Liver (tissue), 9 donors: ENCODE data around the gene KCNQ5. TPM values are rescaled to one million over a fixed set of nuclear protein-coding genes. Genes with fewer than 3 reads are reported as not detected.

Experiments used
- DNase-seq: peaks from one replicate; pipeline ENCODE4 v3.0.0-alpha.2; 2017; ENCODE audit warnings: low spot score
- H3K27ac ChIP-seq, 2 donors: one replicate each; pipeline ENCODE4 v1.7.0; 2013; ENCODE audit warnings: inconsistent platforms in 2 of 2, low read length in 2 of 2, control low read depth in 1 of 2, low read depth in 1 of 2, mild to moderate bottlenecking in 1 of 2
- H3K27me3 ChIP-seq, 4 donors: one replicate each; pipeline versions ENCODE4 v1.6.1 to v1.7.0; 2013; ENCODE audit warnings: low read length in 3 of 4, inconsistent platforms in 1 of 4, mild to moderate bottlenecking in 1 of 4, moderate library complexity in 1 of 4; ENCODE audit not compliant: control insufficient read depth in 4 of 4, insufficient read depth in 4 of 4
- H3K36me3 ChIP-seq, 4 donors: one replicate each; pipeline versions ENCODE4 v1.6.1 to v1.7.0; 2013; ENCODE audit warnings: low read length in 3 of 4, mild to moderate bottlenecking in 3 of 4, low read depth in 1 of 4, moderate library complexity in 1 of 4; ENCODE audit not compliant: control insufficient read depth in 4 of 4, insufficient read depth in 3 of 4
- H3K4me1 ChIP-seq, 4 donors: one replicate each; pipeline versions ENCODE4 v1.6.1 to v1.7.0; 2013; ENCODE audit warnings: low read length in 3 of 4, mild to moderate bottlenecking in 3 of 4, moderate library complexity in 1 of 4; ENCODE audit not compliant: control insufficient read depth in 4 of 4, insufficient read depth in 4 of 4
- H3K4me3 ChIP-seq, 3 donors: one replicate each; pipeline versions ENCODE4 v1.6.1 to v1.7.0; 2013; ENCODE audit warnings: low read length in 3 of 3, control low read depth in 1 of 3, low read depth in 1 of 3, mild to moderate bottlenecking in 1 of 3
- H3K9ac ChIP-seq, 2 donors: one replicate each; pipeline ENCODE4 v1.7.0; 2013; ENCODE audit warnings: low read length in 2 of 2, mild to moderate bottlenecking in 2 of 2, moderate library complexity in 2 of 2, control low read depth in 1 of 2, low read depth in 1 of 2
- H3K9me3 ChIP-seq, 4 donors: one replicate each; pipeline versions ENCODE4 v1.6.1 to v1.7.0; 2013; ENCODE audit warnings: low read length in 3 of 4; ENCODE audit not compliant: control insufficient read depth in 4 of 4
- EGR1 ChIP-seq, 2 donors: IDR thresholded peaks; 2 replicates each; pipeline ENCODE4 v1.6.1; 2016 to 2018; ENCODE audit warnings: antibody characterized with exemption in 2 of 2, low read depth in 2 of 2
- FOXA2 ChIP-seq: IDR thresholded peaks from 2 replicates; pipeline ENCODE4 v1.6.1; 2016; ENCODE audit warnings: antibody characterized with exemption
- GABPA ChIP-seq, 2 donors: IDR thresholded peaks in 1 of 2; conservative IDR thresholded peaks in 1 of 2; 2 replicates each; pipeline ENCODE4 v1.6.1; 2016; ENCODE audit warnings: antibody characterized with exemption in 2 of 2, mild to moderate bottlenecking in 1 of 2, moderate library complexity in 1 of 2
- HNF4G ChIP-seq: IDR thresholded peaks from 2 replicates; pipeline ENCODE4 v1.6.1; 2016; ENCODE audit warnings: antibody characterized with exemption
- JUND ChIP-seq, 2 donors: IDR thresholded peaks; 2 replicates each; pipeline ENCODE4 v1.6.1; 2016; ENCODE audit warnings: antibody characterized with exemption in 2 of 2
- NR2F2 ChIP-seq: IDR thresholded peaks from 2 replicates; pipeline ENCODE4 v1.6.1; 2016; ENCODE audit warnings: antibody characterized with exemption
- RAD21 ChIP-seq, 2 donors: IDR thresholded peaks; 2 replicates each; pipeline ENCODE4 v1.6.1; 2016; ENCODE audit warnings: antibody characterized with exemption in 2 of 2, mild to moderate bottlenecking in 2 of 2
- TAF1 ChIP-seq: conservative IDR thresholded peaks from 2 replicates; pipeline ENCODE4 v1.6.1; 2016; ENCODE audit warnings: antibody characterized with exemption, mild to moderate bottlenecking
- WGBS: extraction: QIAGEN DNeasy Blood & Tissue Kit; methylation state at CpG from one replicate; pipeline ENCODE4 v1.1.7; 2013; 5-methylcytosine and 5-hydroxymethylcytosine counted together
- polyA plus RNA-seq, 2 donors: library from polyadenylated mRNA; stranded (reverse) in 1 of 2; unstranded in 1 of 2; fragments of 200-250 nt in 1 of 2; fragments of >200 nt in 1 of 2; fragmentation: Nextera tagmentation in 1 of 2; extraction: Ambion mirVana in 1 of 2; gene quantifications; one replicate each; pipeline versions ENCODE4 v1.2.1 to v1.2.3, GENCODE V29; 2013 to 2015
- total RNA-seq, 2 donors: library from RNA; depleted of rRNA; stranded (reverse); fragments of >200 nt; gene quantifications; one replicate each; pipeline ENCODE4 v1.2.3, GENCODE V29; 2014
- TF ChIP-seq, protein P1 (sequence below): IDR thresholded peaks from 2 replicates; pipeline ENCODE4 v1.6.1; 2016; ENCODE audit warnings: antibody characterized with exemption
- TF ChIP-seq, protein P2 (sequence below): IDR thresholded peaks from 2 replicates; pipeline ENCODE4 v1.6.1; 2016; ENCODE audit warnings: antibody characterized with exemption
- TF ChIP-seq, protein P3 (sequence below): IDR thresholded peaks from 2 replicates; pipeline ENCODE4 v1.6.1; 2016; ENCODE audit warnings: antibody characterized with exemption
- TF ChIP-seq, protein P4 (sequence below): fragments of 150-350 bp; IDR thresholded peaks from 2 replicates; pipeline ENCODE4 v1.5.1; 2017; ENCODE audit warnings: improper control_type of control experiment, low read depth, low read length; ENCODE audit not compliant: missing input control
- donor health status: healthy.
- donor health status: healthy.
- donor health status: healthy.
- donor health status: healthy.
- donor health status: healthy.

The KCNQ5 gene
- total and polyA plus RNA-seq, 4 donors, result 0.02 to 1.1 (median 0.15) TPM

DNA sequence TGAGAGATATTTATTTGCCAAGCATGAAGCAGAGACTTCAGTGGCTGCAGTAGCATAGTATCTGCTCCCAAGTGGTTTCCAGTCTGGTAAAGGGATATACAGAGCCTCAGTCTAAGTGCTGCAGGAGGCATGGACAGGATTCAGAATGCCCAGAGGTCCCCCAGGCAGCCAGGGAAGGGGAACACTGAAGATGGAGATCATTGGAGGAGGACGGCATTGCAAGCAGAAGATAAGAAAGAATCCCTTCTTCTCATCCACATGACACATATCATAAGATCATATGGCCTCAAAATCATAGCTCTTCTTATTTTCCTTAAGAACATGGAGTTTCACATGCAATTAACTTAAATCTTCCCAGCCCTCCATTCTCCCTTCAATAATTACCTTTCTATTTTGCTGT, 136.1 kb downstream of the KCNQ5 start:
- Histone ChIP-seq H3K9me3 (no peaks in the 10 kb centered on the region), H3K9ac (no peak overlapping the region), H3K36me3 (no peaks in the 10 kb centered on the region), H3K27ac (no peak overlapping the region), H3K4me1 (peaks cover 0 to 11% (median 5%) of the 10 kb centered on the region in 4 donors), H3K4me3 (no peak overlapping the region), H3K27me3 (no peaks in the 10 kb centered on the region)
- TF ChIP-seq, protein P1, sequence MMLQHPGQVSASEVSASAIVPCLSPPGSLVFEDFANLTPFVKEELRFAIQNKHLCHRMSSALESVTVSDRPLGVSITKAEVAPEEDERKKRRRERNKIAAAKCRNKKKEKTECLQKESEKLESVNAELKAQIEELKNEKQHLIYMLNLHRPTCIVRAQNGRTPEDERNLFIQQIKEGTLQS, result no peak
- TF ChIP-seq TAF1, result no peak
- no peak for TF ChIP-seq EGR1 (IDR thresholded peaks at IDR 0.05; ENCODE audit: low read depth in 2 of 2)
- TF ChIP-seq GABPA (IDR thresholded peaks at IDR 0.05 in 1 of 2, conservative IDR thresholded peaks at IDR 0.05 in 1 of 2), result no peak
- no peak for TF ChIP-seq RAD21 (IDR thresholded peaks at IDR 0.05)
- TF ChIP-seq, protein P2, sequence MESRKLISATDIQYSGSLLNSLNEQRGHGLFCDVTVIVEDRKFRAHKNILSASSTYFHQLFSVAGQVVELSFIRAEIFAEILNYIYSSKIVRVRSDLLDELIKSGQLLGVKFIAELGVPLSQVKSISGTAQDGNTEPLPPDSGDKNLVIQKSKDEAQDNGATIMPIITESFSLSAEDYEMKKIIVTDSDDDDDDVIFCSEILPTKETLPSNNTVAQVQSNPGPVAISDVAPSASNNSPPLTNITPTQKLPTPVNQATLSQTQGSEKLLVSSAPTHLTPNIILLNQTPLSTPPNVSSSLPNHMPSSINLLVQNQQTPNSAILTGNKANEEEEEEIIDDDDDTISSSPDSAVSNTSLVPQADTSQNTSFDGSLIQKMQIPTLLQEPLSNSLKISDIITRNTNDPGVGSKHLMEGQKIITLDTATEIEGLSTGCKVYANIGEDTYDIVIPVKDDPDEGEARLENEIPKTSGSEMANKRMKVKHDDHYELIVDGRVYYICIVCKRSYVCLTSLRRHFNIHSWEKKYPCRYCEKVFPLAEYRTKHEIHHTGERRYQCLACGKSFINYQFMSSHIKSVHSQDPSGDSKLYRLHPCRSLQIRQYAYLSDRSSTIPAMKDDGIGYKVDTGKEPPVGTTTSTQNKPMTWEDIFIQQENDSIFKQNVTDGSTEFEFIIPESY, result no peak
- 83% methylated on average over 1 of the region's 1 CpG for WGBS
- DNase-seq, result no peak

DNA sequence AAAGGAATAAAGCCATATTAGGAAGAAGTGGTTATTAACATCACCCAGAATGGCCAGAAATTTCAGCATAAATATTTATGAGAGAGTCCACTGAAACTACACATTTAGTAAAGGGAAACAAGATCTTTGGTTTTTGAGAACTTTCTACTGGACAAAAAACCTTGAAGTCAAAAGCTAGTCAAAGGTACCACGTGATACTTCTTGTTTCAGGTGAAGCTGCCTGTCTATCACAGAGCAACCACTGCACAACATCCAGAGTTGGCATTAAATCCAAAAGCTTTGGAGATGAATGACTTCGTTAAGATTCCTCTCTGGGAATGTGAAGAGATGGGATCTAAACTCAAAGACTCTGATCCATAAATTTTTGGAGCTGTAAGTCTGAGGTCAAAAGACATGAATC, 137.0 kb downstream of the KCNQ5 start:
- Histone ChIP-seq H3K27ac (no peak overlapping the region), H3K27me3 (no peaks in the 10 kb centered on the region), H3K4me3 (no peak overlapping the region), H3K9ac (no peak overlapping the region), H3K9me3 (no peaks in the 10 kb centered on the region), H3K4me1 (peaks cover 0 to 11% (median 5%) of the 10 kb centered on the region in 4 donors), H3K36me3 (no peaks in the 10 kb centered on the region)
- WGBS, result 81% methylated on average over 2 of the region's 2 CpGs
- no peak for DNase-seq
- TF ChIP-seq JUND (IDR thresholded peaks at IDR 0.05) (no peak), GABPA (IDR thresholded peaks at IDR 0.05 in 1 of 2, conservative IDR thresholded peaks at IDR 0.05 in 1 of 2) (no peak), HNF4G (no peak), NR2F2 (no peak), FOXA2 (no peak), TAF1 (no peak), RAD21 (IDR thresholded peaks at IDR 0.05) (no peak)
- TF ChIP-seq, protein P2, result no peak
- TF ChIP-seq, protein P3, sequence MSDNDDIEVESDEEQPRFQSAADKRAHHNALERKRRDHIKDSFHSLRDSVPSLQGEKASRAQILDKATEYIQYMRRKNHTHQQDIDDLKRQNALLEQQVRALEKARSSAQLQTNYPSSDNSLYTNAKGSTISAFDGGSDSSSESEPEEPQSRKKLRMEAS, result no peak
- TF ChIP-seq, protein P4, sequence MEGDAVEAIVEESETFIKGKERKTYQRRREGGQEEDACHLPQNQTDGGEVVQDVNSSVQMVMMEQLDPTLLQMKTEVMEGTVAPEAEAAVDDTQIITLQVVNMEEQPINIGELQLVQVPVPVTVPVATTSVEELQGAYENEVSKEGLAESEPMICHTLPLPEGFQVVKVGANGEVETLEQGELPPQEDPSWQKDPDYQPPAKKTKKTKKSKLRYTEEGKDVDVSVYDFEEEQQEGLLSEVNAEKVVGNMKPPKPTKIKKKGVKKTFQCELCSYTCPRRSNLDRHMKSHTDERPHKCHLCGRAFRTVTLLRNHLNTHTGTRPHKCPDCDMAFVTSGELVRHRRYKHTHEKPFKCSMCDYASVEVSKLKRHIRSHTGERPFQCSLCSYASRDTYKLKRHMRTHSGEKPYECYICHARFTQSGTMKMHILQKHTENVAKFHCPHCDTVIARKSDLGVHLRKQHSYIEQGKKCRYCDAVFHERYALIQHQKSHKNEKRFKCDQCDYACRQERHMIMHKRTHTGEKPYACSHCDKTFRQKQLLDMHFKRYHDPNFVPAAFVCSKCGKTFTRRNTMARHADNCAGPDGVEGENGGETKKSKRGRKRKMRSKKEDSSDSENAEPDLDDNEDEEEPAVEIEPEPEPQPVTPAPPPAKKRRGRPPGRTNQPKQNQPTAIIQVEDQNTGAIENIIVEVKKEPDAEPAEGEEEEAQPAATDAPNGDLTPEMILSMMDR, result no peak
- TF ChIP-seq, protein P1, result no peak
